Suppressor macrophage (primary cell): ENCODE results near the gene CKMT2.

Experiments used
- DNase-seq, 4 experiments: peaks; one replicate each; pipeline ENCODE4 v3.0.0-alpha.2; 2020 to 2022

The CKMT2 gene

GRCh38 chr5:81216152-81216551 lies 17.0 kb upstream of the CKMT2 start:
- DNase-seq, result no peak

GRCh38 chr5:81219389-81219788 lies 13.7 kb upstream of the CKMT2 start:
- no peak for DNase-seq

- no peak for DNase-seq
These were observed 10.8 kb upstream of the CKMT2 start for GRCh38 chr5:81222285-81222684.

GRCh38 chr5:81225463-81225862 lies 7.7 kb upstream of the CKMT2 start:
- no peak for DNase-seq

GRCh38 chr5:81226286-81226685 lies 6.8 kb upstream of the CKMT2 start:
- no peak for DNase-seq

GRCh38 chr5:81226949-81227348 lies 6.2 kb upstream of the CKMT2 start:
- DNase-seq, result no peak

- DNase-seq, result no peak
These were observed 5.0 kb upstream of the CKMT2 start for GRCh38 chr5:81228084-81228483.

GRCh38 chr5:81230416-81230815 lies 2.7 kb upstream of the CKMT2 start:
- no peak for DNase-seq

- DNase-seq, result no peak
These were observed 550 bp upstream of the CKMT2 start for GRCh38 chr5:81232464-81233079.

GRCh38 chr5:81234299-81234698 lies 1.2 kb downstream of the CKMT2 start:
- no peak for DNase-seq

- no peak for DNase-seq
These were observed 1.7 kb downstream of the CKMT2 start for GRCh38 chr5:81234801-81235200.

- no peak for DNase-seq
These were observed 2.4 kb downstream of the CKMT2 start for GRCh38 chr5:81235287-81236072.

- DNase-seq, result no peak
These were observed 5.3 kb downstream of the CKMT2 start for GRCh38 chr5:81238460-81238859.

- no peak for DNase-seq
These were observed 6.5 kb downstream of the CKMT2 start for GRCh38 chr5:81239613-81240012.

- DNase-seq, result no peak
These were observed 7.9 kb downstream of the CKMT2 start for GRCh38 chr5:81241001-81241400.

- DNase-seq, result no peak
These were observed 9.0 kb downstream of the CKMT2 start for GRCh38 chr5:81241961-81242648.

- DNase-seq, result no peak
These were observed 9.8 kb downstream of the CKMT2 start for GRCh38 chr5:81242906-81243436.

GRCh38 chr5:81244451-81244850 lies 11.3 kb downstream of the CKMT2 start:
- DNase-seq, result peak in 3 of 4 experiments; percentile 7 to 20 (median 12)

GRCh38 chr5:81245871-81246235 lies 12.7 kb downstream of the CKMT2 start:
- no peak for DNase-seq

- DNase-seq, result no peak
These were observed 13.6 kb downstream of the CKMT2 start for GRCh38 chr5:81246697-81247096.

- no peak for DNase-seq
These were observed 14.4 kb downstream of the CKMT2 start for GRCh38 chr5:81247441-81247972.

- no peak for DNase-seq
These were observed 16.1 kb downstream of the CKMT2 start for GRCh38 chr5:81249240-81249639.

GRCh38 chr5:81250004-81250403 lies 16.9 kb downstream of the CKMT2 start:
- no peak for DNase-seq
